ENCODE results near the gene CDH1. TPM values are rescaled to one million over a fixed set of nuclear protein-coding genes. Genes with fewer than 3 reads are reported as not detected.

The CDH1 gene
- total RNA-seq, 3 donors from 2014 or later (not counting 1 experiment from before 2014, with no cell fraction given), result 0.50 TPM; not detected in 2

GRCh38 chr16:68869492-68870088 is 132.5 kb downstream of the CDH1 start:
- H3K4me1 Mint-ChIP-seq, result peaks cover 0 to 5% of the 10 kb centered on the region in 2 donors
- no peaks in the 10 kb centered on the region for H3K9me3 Mint-ChIP-seq
- TF ChIP-seq, protein P1, sequence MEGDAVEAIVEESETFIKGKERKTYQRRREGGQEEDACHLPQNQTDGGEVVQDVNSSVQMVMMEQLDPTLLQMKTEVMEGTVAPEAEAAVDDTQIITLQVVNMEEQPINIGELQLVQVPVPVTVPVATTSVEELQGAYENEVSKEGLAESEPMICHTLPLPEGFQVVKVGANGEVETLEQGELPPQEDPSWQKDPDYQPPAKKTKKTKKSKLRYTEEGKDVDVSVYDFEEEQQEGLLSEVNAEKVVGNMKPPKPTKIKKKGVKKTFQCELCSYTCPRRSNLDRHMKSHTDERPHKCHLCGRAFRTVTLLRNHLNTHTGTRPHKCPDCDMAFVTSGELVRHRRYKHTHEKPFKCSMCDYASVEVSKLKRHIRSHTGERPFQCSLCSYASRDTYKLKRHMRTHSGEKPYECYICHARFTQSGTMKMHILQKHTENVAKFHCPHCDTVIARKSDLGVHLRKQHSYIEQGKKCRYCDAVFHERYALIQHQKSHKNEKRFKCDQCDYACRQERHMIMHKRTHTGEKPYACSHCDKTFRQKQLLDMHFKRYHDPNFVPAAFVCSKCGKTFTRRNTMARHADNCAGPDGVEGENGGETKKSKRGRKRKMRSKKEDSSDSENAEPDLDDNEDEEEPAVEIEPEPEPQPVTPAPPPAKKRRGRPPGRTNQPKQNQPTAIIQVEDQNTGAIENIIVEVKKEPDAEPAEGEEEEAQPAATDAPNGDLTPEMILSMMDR (IDR thresholded peaks at IDR 0.05), result no peak
- Histone ChIP-seq H3K9me3 (ENCODE audit: control insufficient read depth, insufficient read depth, low read length) (no peaks in the 10 kb centered on the region), H3K27ac (ENCODE audit: low read length) (no peak overlapping the region), H3K4me3 (ENCODE audit: low read length) (no peak overlapping the region), H3K4me1 (ENCODE audit: control insufficient read depth, insufficient read depth, low read length) (no peaks in the 10 kb centered on the region), H3K36me3 (ENCODE audit: control insufficient read depth, insufficient read depth, low read length) (peaks cover 11% of the 10 kb centered on the region), H3K27me3 (ENCODE audit: control insufficient read depth, insufficient read depth, low read length) (no peaks in the 10 kb centered on the region)
- peaks cover 6% of the 10 kb centered on the region for H3K36me3 Mint-ChIP-seq
- WGBS (ENCODE audit: insufficient coverage), result 94% methylated on average over 4 of the region's 4 CpGs
- no peak for DNase-seq
- no peaks in the 10 kb centered on the region for H3K27me3 Mint-ChIP-seq (ENCODE audit: low read depth in 2 of 2)
- no peak overlapping the region for H3K4me3 Mint-ChIP-seq
- no peak for ATAC-seq
- no peak overlapping the region for H3K27ac Mint-ChIP-seq
- intact Hi-C loops (cut with micrococcal nuclease), result no loop called here

DNA sequence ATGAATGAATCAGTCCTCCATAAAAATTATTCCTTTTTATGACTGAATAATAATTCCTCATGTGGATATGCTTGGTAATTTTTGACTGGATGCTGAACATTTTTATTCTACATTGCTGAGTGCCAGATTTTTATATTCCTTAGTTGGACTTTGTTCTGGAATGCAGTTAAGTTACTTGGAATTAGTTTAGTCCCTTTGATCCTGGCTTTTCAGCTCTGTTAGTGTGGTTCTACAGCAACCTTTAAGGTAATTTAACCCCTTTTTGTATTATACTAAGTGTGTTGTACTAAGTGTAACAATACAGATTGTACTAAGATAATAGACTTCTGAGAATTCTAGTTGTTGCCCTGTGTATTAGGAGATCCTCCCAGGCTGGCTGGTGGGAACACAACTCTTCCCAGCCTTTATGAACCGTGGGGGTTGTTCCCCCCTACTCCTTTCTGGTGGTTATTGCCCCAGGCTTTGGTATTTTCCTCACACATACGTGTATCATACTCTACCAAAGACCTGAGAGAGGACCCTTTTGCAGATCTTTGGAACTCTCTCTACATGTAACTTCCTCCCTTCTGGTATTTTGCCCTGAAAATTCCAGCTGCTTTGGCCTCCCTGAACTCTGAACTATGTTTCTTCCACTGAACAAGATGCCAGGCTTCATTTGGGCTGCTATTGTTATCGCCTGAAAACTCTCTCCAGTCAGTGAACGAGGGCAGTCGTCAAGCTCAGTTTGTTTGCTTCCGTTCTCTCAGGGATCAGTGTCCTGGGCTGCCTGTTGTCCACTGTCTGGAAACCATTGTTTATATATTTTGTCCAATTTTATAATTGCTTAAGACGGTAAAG is 136.8 kb downstream of the CDH1 start:
- 96% methylated on average over 7 of the region's 7 CpGs for WGBS (ENCODE audit: insufficient coverage)
- no peaks in the 10 kb centered on the region for H3K27me3 Mint-ChIP-seq (ENCODE audit: low read depth in 2 of 2)
- intact Hi-C loops (cut with micrococcal nuclease), result no loop called here
- H3K9me3 Mint-ChIP-seq, result no peaks in the 10 kb centered on the region
- Histone ChIP-seq H3K9me3 (ENCODE audit: control insufficient read depth, insufficient read depth, low read length) (no peaks in the 10 kb centered on the region), H3K4me1 (ENCODE audit: control insufficient read depth, insufficient read depth, low read length) (no peaks in the 10 kb centered on the region), H3K27ac (ENCODE audit: low read length) (no peak overlapping the region), H3K4me3 (ENCODE audit: low read length) (no peak overlapping the region), H3K27me3 (ENCODE audit: control insufficient read depth, insufficient read depth, low read length) (no peaks in the 10 kb centered on the region), H3K36me3 (ENCODE audit: control insufficient read depth, insufficient read depth, low read length) (peaks cover 30% of the 10 kb centered on the region)
- H3K36me3 Mint-ChIP-seq, result peaks cover 14% of the 10 kb centered on the region
- H3K4me3 Mint-ChIP-seq, result no peak overlapping the region
- peaks cover 0 to 5% of the 10 kb centered on the region in 2 donors for H3K4me1 Mint-ChIP-seq
- no peak for DNase-seq
- TF ChIP-seq, protein P1 (IDR thresholded peaks at IDR 0.05), result no peak
- ATAC-seq, result no peak
- no peak overlapping the region for H3K27ac Mint-ChIP-seq

GRCh38 chr16:68875871-68876270 is 138.8 kb downstream of the CDH1 start:
- intact Hi-C loops (cut with micrococcal nuclease), result no loop called here
- WGBS (ENCODE audit: insufficient coverage), result no CpG with 5 or more reads among the region's 4 CpGs

More at GRCh38 chr16:68875871-68876270, 138.8 kb downstream of the CDH1 start:
- H3K27me3 Mint-ChIP-seq (ENCODE audit: low read depth in 2 of 2), result no peaks in the 10 kb centered on the region
- H3K9me3 Mint-ChIP-seq, result no peaks in the 10 kb centered on the region
- H3K9me3 ChIP-seq (ENCODE audit: control insufficient read depth, insufficient read depth, low read length), result no peaks in the 10 kb centered on the region
- no peak overlapping the region for H3K4me3 Mint-ChIP-seq
- no peak overlapping the region for H3K27ac Mint-ChIP-seq
- no peak overlapping the region for H3K4me3 ChIP-seq (ENCODE audit: low read length)
- H3K27ac ChIP-seq (ENCODE audit: low read length), result no peak overlapping the region
- TF ChIP-seq, protein P1 (IDR thresholded peaks at IDR 0.05), result no peak
- DNase-seq (no peak), ATAC-seq (no peak)
- H3K4me1 Mint-ChIP-seq, result no peaks in the 10 kb centered on the region
- no peaks in the 10 kb centered on the region for H3K4me1 ChIP-seq (ENCODE audit: control insufficient read depth, insufficient read depth, low read length)
- H3K36me3 ChIP-seq (ENCODE audit: control insufficient read depth, insufficient read depth, low read length), result peaks cover 42% of the 10 kb centered on the region
- peaks cover 14% of the 10 kb centered on the region for H3K36me3 Mint-ChIP-seq
- no peaks in the 10 kb centered on the region for H3K27me3 ChIP-seq (ENCODE audit: control insufficient read depth, insufficient read depth, low read length)
